SK-N-SH treated with all-trans-retinoic acid at 6 μM for 48 hours (cell line): ENCODE data around the gene INPP5J.

Experiments used
- RARB ChIP-seq: fragments of 250-450 bp; sonication (Bioruptor Pico); IDR thresholded peaks from 2 replicates; pipeline ENCODE4 v1.8.0; 2021; ENCODE audit warnings: mild to moderate bottlenecking, moderate library complexity
- ZC3H10 ChIP-seq: fragments of 250-450 bp; sonication (Bioruptor Pico); IDR thresholded peaks from 2 replicates; pipeline ENCODE4 v1.5.1; 2021; ENCODE audit warnings: mild to moderate bottlenecking, moderate library complexity
- TF ChIP-seq, protein P1 (sequence below): fragments of 250-450 bp; sonication (Bioruptor Pico); IDR thresholded peaks from 2 replicates; pipeline ENCODE4 v1.8.0; 2020; ENCODE audit warnings: mild to moderate bottlenecking, moderate library complexity, borderline replicate concordance

DNA sequence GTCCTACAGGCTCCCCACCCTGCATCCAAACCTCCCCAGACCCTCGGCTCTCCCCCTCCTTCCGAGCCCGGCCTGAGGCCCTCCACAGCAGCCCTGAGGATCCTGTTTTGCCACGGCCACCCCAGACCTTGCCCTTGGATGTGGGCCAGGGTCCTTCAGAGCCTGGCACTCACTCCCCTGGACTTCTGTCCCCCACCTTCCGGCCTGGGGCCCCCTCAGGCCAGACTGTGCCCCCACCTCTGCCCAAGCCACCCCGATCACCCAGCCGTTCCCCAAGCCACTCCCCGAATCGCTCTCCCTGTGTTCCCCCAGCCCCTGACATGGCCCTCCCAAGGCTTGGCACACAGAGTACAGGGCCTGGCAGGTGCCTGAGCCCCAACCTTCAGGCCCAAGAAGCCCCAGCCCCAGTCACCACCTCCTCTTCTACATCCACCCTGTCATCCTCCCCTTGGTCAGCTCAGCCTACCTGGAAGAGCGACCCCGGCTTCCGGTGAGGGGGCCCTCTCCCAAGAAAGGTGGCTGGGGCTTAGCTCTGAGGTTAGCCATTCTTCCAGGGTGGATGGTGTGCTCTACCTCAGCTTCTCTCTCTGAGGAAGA lies 2.9 kb downstream of the INPP5J start:
- TF ChIP-seq RARB (CRISPR knock-in tag) (no peak), ZC3H10 (CRISPR knock-in tag) (no peak)
- TF ChIP-seq, protein P1, sequence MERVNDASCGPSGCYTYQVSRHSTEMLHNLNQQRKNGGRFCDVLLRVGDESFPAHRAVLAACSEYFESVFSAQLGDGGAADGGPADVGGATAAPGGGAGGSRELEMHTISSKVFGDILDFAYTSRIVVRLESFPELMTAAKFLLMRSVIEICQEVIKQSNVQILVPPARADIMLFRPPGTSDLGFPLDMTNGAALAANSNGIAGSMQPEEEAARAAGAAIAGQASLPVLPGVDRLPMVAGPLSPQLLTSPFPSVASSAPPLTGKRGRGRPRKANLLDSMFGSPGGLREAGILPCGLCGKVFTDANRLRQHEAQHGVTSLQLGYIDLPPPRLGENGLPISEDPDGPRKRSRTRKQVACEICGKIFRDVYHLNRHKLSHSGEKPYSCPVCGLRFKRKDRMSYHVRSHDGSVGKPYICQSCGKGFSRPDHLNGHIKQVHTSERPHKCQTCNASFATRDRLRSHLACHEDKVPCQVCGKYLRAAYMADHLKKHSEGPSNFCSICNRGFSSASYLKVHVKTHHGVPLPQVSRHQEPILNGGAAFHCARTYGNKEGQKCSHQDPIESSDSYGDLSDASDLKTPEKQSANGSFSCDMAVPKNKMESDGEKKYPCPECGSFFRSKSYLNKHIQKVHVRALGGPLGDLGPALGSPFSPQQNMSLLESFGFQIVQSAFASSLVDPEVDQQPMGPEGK (CRISPR knock-in tag), result no peak
